Thoracic aorta (tissue), 2 donors: ENCODE data around the gene CDHR2. TPM values are rescaled to one million over a fixed set of nuclear protein-coding genes. Genes with fewer than 3 reads are reported as not detected.

Source experiments
- ATAC-seq: fragments of 150-250 bp; one replicate; pipeline ENCODE4 v1.8.0; 2017; ENCODE audit warnings: low read depth; ENCODE audit not compliant: insufficient number of reproducible peaks, low FRiP score
- DNase-seq: peaks from one replicate; pipeline ENCODE4 v3.0.0-alpha.2; 2020; ENCODE audit warnings: low spot score
- H3K27ac ChIP-seq, 2 donors: fragments of 200-600 bp; sonication (generic); 1 replicate in 1 of 2; 2 replicates in 1 of 2; pipeline ENCODE4 v1.5.1; 2016; ENCODE audit warnings: mild to moderate bottlenecking in 2 of 2, moderate library complexity in 2 of 2
- H3K27me3 ChIP-seq: fragments of 200-600 bp; sonication (generic); replicated peaks from 2 replicates; pipeline ENCODE4 v1.6.0; 2016; ENCODE audit warnings: mild to moderate bottlenecking; ENCODE audit not compliant: insufficient read depth
- H3K36me3 ChIP-seq: fragments of 200-600 bp; sonication (generic); one replicate; pipeline ENCODE4 v1.5.1; 2016
- H3K4me1 ChIP-seq, 2 donors: fragments of 200-600 bp; sonication (generic); 1 replicate in 1 of 2; 2 replicates in 1 of 2; pipeline versions ENCODE4 v1.5.1 to v1.6.0; 2016; ENCODE audit warnings: low read depth in 2 of 2, mild to moderate bottlenecking in 1 of 2; ENCODE audit not compliant: control insufficient read depth in 1 of 2
- H3K4me3 ChIP-seq: fragments of 200-600 bp; sonication (generic); 2 replicates; pipeline ENCODE4 v1.5.1; 2016; ENCODE audit warnings: mild to moderate bottlenecking
- H3K9me3 ChIP-seq: fragments of 200-600 bp; sonication (generic); 2 replicates; pipeline ENCODE4 v1.5.1; 2016
- CTCF ChIP-seq: fragments of 200-600 bp; sonication (generic); IDR thresholded peaks from one replicate; pipeline ENCODE4 v1.5.1; 2019; ENCODE audit warnings: antibody characterized with exemption
- total RNA-seq, 2 donors: library from RNA; depleted of rRNA; stranded (reverse); fragments of >200 nt; gene quantifications; one replicate each; pipeline versions ENCODE4 v1.1.0 to v1.2.3, GENCODE V29; 2016

Gene CDHR2
- total RNA-seq, 2 donors from 2014 or later: not detected

- no peaks in the 10 kb centered on the region for H3K4me1 ChIP-seq
- no peaks in the 10 kb centered on the region for H3K36me3 ChIP-seq
- H3K27ac ChIP-seq: no peak overlapping the region
- ATAC-seq: no peak
- no peak for DNase-seq
- no peaks in the 10 kb centered on the region for H3K27me3 ChIP-seq
- TF ChIP-seq CTCF: peak; percentile 71
- no peaks in the 10 kb centered on the region for H3K9me3 ChIP-seq
- no peak overlapping the region for H3K4me3 ChIP-seq
Measured at GRCh38 chr5:176573564-176574296, 24.6 kb downstream of the CDHR2 start.

- no peak for ATAC-seq
- Histone ChIP-seq H3K27me3 (no peaks in the 10 kb centered on the region), H3K36me3 (no peaks in the 10 kb centered on the region), H3K27ac (no peak overlapping the region), H3K9me3 (no peaks in the 10 kb centered on the region), H3K4me3 (no peak overlapping the region), H3K4me1 (no peaks in the 10 kb centered on the region)
- TF ChIP-seq CTCF: no peak
- no peak for DNase-seq
Measured at GRCh38 chr5:176574297-176574591, 25.1 kb downstream of the CDHR2 start.

GRCh38 chr5:176575066-176575465 is 25.9 kb downstream of the CDHR2 start:
- Histone ChIP-seq H3K9me3 (no peaks in the 10 kb centered on the region), H3K27ac (no peak overlapping the region), H3K36me3 (no peaks in the 10 kb centered on the region), H3K4me3 (no peak overlapping the region), H3K4me1 (no peaks in the 10 kb centered on the region), H3K27me3 (no peaks in the 10 kb centered on the region)
- ATAC-seq (no peak), DNase-seq (no peak)
- TF ChIP-seq CTCF: no peak

- Histone ChIP-seq H3K4me3 (no peak overlapping the region), H3K9me3 (no peaks in the 10 kb centered on the region), H3K27me3 (no peaks in the 10 kb centered on the region), H3K27ac (no peak overlapping the region), H3K4me1 (no peaks in the 10 kb centered on the region), H3K36me3 (no peaks in the 10 kb centered on the region)
- no peak for ATAC-seq
- TF ChIP-seq CTCF: no peak
- DNase-seq: no peak
Measured at GRCh38 chr5:176575488-176576422, 26.6 kb downstream of the CDHR2 start.

GRCh38 chr5:176577312-176578176 is 28.4 kb downstream of the CDHR2 start:
- ATAC-seq (no peak), DNase-seq (no peak)
- no peaks in the 10 kb centered on the region for H3K4me1 ChIP-seq
- no peaks in the 10 kb centered on the region for H3K36me3 ChIP-seq
- no peak overlapping the region for H3K27ac ChIP-seq
- H3K27me3 ChIP-seq: no peaks in the 10 kb centered on the region
- H3K4me3 ChIP-seq: no peak overlapping the region
- TF ChIP-seq CTCF: no peak
- no peaks in the 10 kb centered on the region for H3K9me3 ChIP-seq
